OCI-LY1 (cell line): ENCODE results near the gene SNTN.

Experiments used
- H2AFZ ChIP-seq: fragments of 200-600 bp; sonication (generic), shearing (Covaris generic); 2 replicates; pipeline ENCODE4 v1.6.0; 2014; ENCODE audit warnings: antibody characterized with exemption, mild to moderate bottlenecking, low read length
- H3F3A ChIP-seq: fragments of 200-600 bp; sonication (generic), shearing (Covaris generic); 2 replicates; pipeline ENCODE4 v1.6.0; 2014; ENCODE audit warnings: mild to moderate bottlenecking, antibody characterized with exemption, low read length, moderate library complexity; ENCODE audit not compliant: insufficient read depth
- H3K27ac ChIP-seq: fragments of 200-600 bp; sonication (generic); 2 replicates; pipeline ENCODE4 v1.5.1; 2014; ENCODE audit warnings: low read length, mixed run types, mild to moderate bottlenecking, low read depth; ENCODE audit not compliant: poor library complexity, severe bottlenecking
- H3K27me3 ChIP-seq: fragments of 200-600 bp; sonication (generic); 2 replicates; pipeline ENCODE4 v1.6.0; 2014; ENCODE audit warnings: antibody characterized with exemption, mild to moderate bottlenecking, low read length, moderate library complexity; ENCODE audit not compliant: insufficient read depth
- H3K36me3 ChIP-seq: fragments of 200-600 bp; sonication (generic); 2 replicates; pipeline ENCODE4 v1.6.1; 2014; ENCODE audit warnings: mild to moderate bottlenecking, antibody characterized with exemption, low read length, moderate library complexity, mixed read lengths; ENCODE audit not compliant: insufficient read depth
- H3K4me1 ChIP-seq: fragments of 200-600 bp; sonication (generic); 2 replicates; pipeline ENCODE4 v1.5.1; 2014; ENCODE audit warnings: mild to moderate bottlenecking, low read length, moderate library complexity; ENCODE audit not compliant: insufficient read depth, severe bottlenecking
- H3K4me2 ChIP-seq: fragments of 200-600 bp; sonication (generic), shearing (Covaris generic); 2 replicates; pipeline ENCODE4 v1.6.1; 2014; ENCODE audit warnings: low read length
- H3K4me3 ChIP-seq: fragments of 200-600 bp; sonication (generic); 2 replicates; pipeline ENCODE4 v1.5.1; 2014; ENCODE audit warnings: low read length, low read depth, mild to moderate bottlenecking, mixed read lengths; ENCODE audit not compliant: poor library complexity, severe bottlenecking
- H3K79me2 ChIP-seq: fragments of 200-600 bp; shearing (Covaris generic); 2 replicates; pipeline ENCODE4 v1.6.1; 2016; ENCODE audit warnings: mixed run types, low read length, mixed read lengths; ENCODE audit not compliant: insufficient read depth
- H3K9ac ChIP-seq: fragments of 200-600 bp; sonication (generic), shearing (Covaris generic); 2 replicates; pipeline ENCODE4 v1.6.1; 2014; ENCODE audit warnings: mild to moderate bottlenecking, low read length, mixed read lengths
- H3K9me2 ChIP-seq: fragments of 200-600 bp; sonication (generic), shearing (Covaris generic); 2 replicates; pipeline ENCODE4 v1.6.1; 2014; ENCODE audit warnings: low read depth, mild to moderate bottlenecking, low read length, mixed read lengths
- H3K9me3 ChIP-seq: fragments of 200-600 bp; shearing (Covaris generic); 2 replicates; pipeline ENCODE4 v1.6.1; 2014; ENCODE audit warnings: low read length, mixed read lengths
- H4K20me1 ChIP-seq: fragments of 200-600 bp; sonication (generic), shearing (Covaris generic); 2 replicates; pipeline ENCODE4 v1.6.0; 2016; ENCODE audit warnings: mild to moderate bottlenecking, low read length; ENCODE audit not compliant: insufficient read depth
- CTCF ChIP-seq: fragments of 200-600 bp; sonication (generic), shearing (Covaris generic); IDR thresholded peaks from 2 replicates; pipeline ENCODE4 v1.5.1; 2017; ENCODE audit warnings: mild to moderate bottlenecking, antibody characterized with exemption, low read length, moderate library complexity, mixed read lengths
- EZH2 ChIP-seq: fragments of 200-600 bp; sonication (generic), shearing (Covaris generic); IDR thresholded peaks from 2 replicates; pipeline ENCODE4 v1.8.0; 2017; ENCODE audit warnings: borderline replicate concordance, mixed run types, mild to moderate bottlenecking, antibody characterized with exemption, low read length, moderate library complexity, mixed read lengths

The SNTN gene

GRCh38 chr3:63687278-63688225, 35.1 kb downstream of the SNTN start:
- H3K9me2 ChIP-seq: no peaks in the 10 kb centered on the region
- no peaks in the 10 kb centered on the region for H3K36me3 ChIP-seq
- no peaks in the 10 kb centered on the region for H3F3A ChIP-seq
- H3K4me2 ChIP-seq: no peak overlapping the region
- no peaks in the 10 kb centered on the region for H4K20me1 ChIP-seq
- no peaks in the 10 kb centered on the region for H3K79me2 ChIP-seq
- H3K4me3 ChIP-seq: no peak overlapping the region
- TF ChIP-seq EZH2: no peak
- TF ChIP-seq CTCF: no peak
- no peak overlapping the region for H3K27ac ChIP-seq
- H3K9ac ChIP-seq: no peak overlapping the region
- H3K4me1 ChIP-seq: no peaks in the 10 kb centered on the region
- H3K27me3 ChIP-seq: no peaks in the 10 kb centered on the region
- H3K9me3 ChIP-seq: no peaks in the 10 kb centered on the region
- H2AFZ ChIP-seq: no peak overlapping the region

GRCh38 chr3:63689285-63689684, 36.8 kb downstream of the SNTN start:
- no peaks in the 10 kb centered on the region for H3K79me2 ChIP-seq
- H3K27ac ChIP-seq: no peak overlapping the region
- no peak overlapping the region for H2AFZ ChIP-seq
- no peaks in the 10 kb centered on the region for H3K27me3 ChIP-seq
- no peaks in the 10 kb centered on the region for H3K9me3 ChIP-seq
- H3K4me2 ChIP-seq: no peak overlapping the region
- no peak overlapping the region for H3K4me3 ChIP-seq
- H3K9me2 ChIP-seq: no peaks in the 10 kb centered on the region
- no peak overlapping the region for H3K9ac ChIP-seq
- H3K4me1 ChIP-seq: no peaks in the 10 kb centered on the region
- no peaks in the 10 kb centered on the region for H4K20me1 ChIP-seq
- TF ChIP-seq CTCF (no peak), EZH2 (no peak)
- no peaks in the 10 kb centered on the region for H3K36me3 ChIP-seq
- no peaks in the 10 kb centered on the region for H3F3A ChIP-seq

- no peak overlapping the region for H3K4me2 ChIP-seq
- no peak overlapping the region for H3K9ac ChIP-seq
- H3K4me1 ChIP-seq: no peaks in the 10 kb centered on the region
- no peaks in the 10 kb centered on the region for H3F3A ChIP-seq
- H3K27ac ChIP-seq: no peak overlapping the region
- TF ChIP-seq CTCF (no peak), EZH2 (no peak)
- H2AFZ ChIP-seq: no peak overlapping the region
- H3K4me3 ChIP-seq: no peak overlapping the region
- H3K9me3 ChIP-seq: no peaks in the 10 kb centered on the region
- H3K9me2 ChIP-seq: no peaks in the 10 kb centered on the region
- no peaks in the 10 kb centered on the region for H3K27me3 ChIP-seq
- no peaks in the 10 kb centered on the region for H4K20me1 ChIP-seq
- H3K36me3 ChIP-seq: no peaks in the 10 kb centered on the region
- H3K79me2 ChIP-seq: no peaks in the 10 kb centered on the region
Observed at GRCh38 chr3:63693351-63693750, 40.9 kb downstream of the SNTN start.
